Neural progenitor cell (in vitro differentiated cells): Measurements from ENCODE around the gene MAD1L1.

Source experiments
- EZH2 ChIP-seq: fragments of 200-600 bp; sonication (generic); IDR thresholded peaks from 2 replicates; pipeline ENCODE4 v1.6.1; 2017; ENCODE audit warnings: antibody characterized with exemption, mild to moderate bottlenecking, moderate library complexity
- EZH2phosphoT487 ChIP-seq: fragments of 200-600 bp; sonication (generic); IDR thresholded peaks from 2 replicates; pipeline ENCODE4 v1.6.1; 2017; ENCODE audit warnings: antibody characterized with exemption
- TF ChIP-seq, protein P1 (sequence below): fragments of 200-600 bp; sonication (generic); IDR thresholded peaks from 2 replicates; pipeline ENCODE4 v1.5.1; 2017; ENCODE audit warnings: antibody characterized with exemption, mild to moderate bottlenecking

- TF ChIP-seq, protein P1, sequence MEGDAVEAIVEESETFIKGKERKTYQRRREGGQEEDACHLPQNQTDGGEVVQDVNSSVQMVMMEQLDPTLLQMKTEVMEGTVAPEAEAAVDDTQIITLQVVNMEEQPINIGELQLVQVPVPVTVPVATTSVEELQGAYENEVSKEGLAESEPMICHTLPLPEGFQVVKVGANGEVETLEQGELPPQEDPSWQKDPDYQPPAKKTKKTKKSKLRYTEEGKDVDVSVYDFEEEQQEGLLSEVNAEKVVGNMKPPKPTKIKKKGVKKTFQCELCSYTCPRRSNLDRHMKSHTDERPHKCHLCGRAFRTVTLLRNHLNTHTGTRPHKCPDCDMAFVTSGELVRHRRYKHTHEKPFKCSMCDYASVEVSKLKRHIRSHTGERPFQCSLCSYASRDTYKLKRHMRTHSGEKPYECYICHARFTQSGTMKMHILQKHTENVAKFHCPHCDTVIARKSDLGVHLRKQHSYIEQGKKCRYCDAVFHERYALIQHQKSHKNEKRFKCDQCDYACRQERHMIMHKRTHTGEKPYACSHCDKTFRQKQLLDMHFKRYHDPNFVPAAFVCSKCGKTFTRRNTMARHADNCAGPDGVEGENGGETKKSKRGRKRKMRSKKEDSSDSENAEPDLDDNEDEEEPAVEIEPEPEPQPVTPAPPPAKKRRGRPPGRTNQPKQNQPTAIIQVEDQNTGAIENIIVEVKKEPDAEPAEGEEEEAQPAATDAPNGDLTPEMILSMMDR, result no peak
- no peak for TF ChIP-seq EZH2
- TF ChIP-seq EZH2phosphoT487, result no peak
Measured at GRCh38 chr7:1987084-1987535, 245.6 kb downstream of the MAD1L1 start.
